Vagina (tissue), 2 donors: ENCODE results near the gene PRKCE. TPM values are rescaled to one million over a fixed set of nuclear protein-coding genes. Genes with fewer than 3 reads are reported as not detected.

ENCODE experiments used
- DNase-seq, 2 donors: peaks; one replicate each; pipeline ENCODE4 v3.0.0-alpha.2; 2017; ENCODE audit errors: extremely low spot score in 2 of 2
- H3K27ac ChIP-seq: fragments of 200-600 bp; sonication (generic); one replicate; pipeline ENCODE4 v1.5.1; 2019
- H3K27me3 ChIP-seq: fragments of 200-600 bp; sonication (generic); one replicate; pipeline ENCODE4 v1.5.1; 2019
- H3K36me3 ChIP-seq, 2 donors: fragments of 200-600 bp; sonication (generic); one replicate each; pipeline ENCODE4 v1.5.1; 2017 to 2019
- H3K4me1 ChIP-seq: fragments of 200-600 bp; sonication (generic); one replicate; pipeline ENCODE4 v1.5.1; 2019
- H3K4me3 ChIP-seq, 2 donors: fragments of 200-600 bp; sonication (generic); 1 replicate in 1 of 2; 2 replicates in 1 of 2; pipeline ENCODE4 v1.5.1; 2016 to 2019
- H3K9me3 ChIP-seq: fragments of 200-600 bp; sonication (generic); one replicate; pipeline ENCODE4 v1.5.1; 2019
- CTCF ChIP-seq, 3 experiments: fragments of 450-650 bp in 2 of 3; fragments of 200-600 bp in 1 of 3; sonication (generic) in 1 of 3; IDR thresholded peaks; one replicate each; pipeline ENCODE4 v1.5.1; 2017 to 2019; ENCODE audit warnings: antibody characterized with exemption in 3 of 3, mild to moderate bottlenecking in 2 of 3, moderate library complexity in 2 of 3
- POLR2A ChIP-seq, 2 donors: fragments of 450-650 bp; IDR thresholded peaks; one replicate each; pipeline ENCODE4 v1.6.1; 2017; ENCODE audit warnings: antibody characterized with exemption in 2 of 2, mild to moderate bottlenecking in 2 of 2, moderate library complexity in 2 of 2
- POLR2AphosphoS5 ChIP-seq, 2 donors: sonication (generic); formaldehyde crosslinking; IDR thresholded peaks; one replicate each; pipeline ENCODE4 v1.9.0; 2017; ENCODE audit warnings: antibody characterized with exemption in 2 of 2, mild to moderate bottlenecking in 2 of 2, low read depth in 1 of 2; ENCODE audit not compliant: insufficient read depth in 1 of 2
- intact Hi-C: fragments of 100-400 bp; cut with DNase I; formaldehyde crosslinking; loops from one replicate; pipeline ENCODE4 v1.15.1; 2023
- total RNA-seq: library from RNA; depleted of rRNA; stranded (reverse); fragments of >200 nt; gene quantifications from one replicate; pipeline ENCODE4 v1.2.3, GENCODE V29; 2016

PRKCE gene
- total RNA-seq, 1 donor from 2014 or later = 11.8 TPM

- no peaks in the 10 kb centered on the region for H3K36me3 ChIP-seq
- H3K4me3 ChIP-seq = no peak overlapping the region
- no peak for DNase-seq
- intact Hi-C loops = no loop called here
- TF ChIP-seq POLR2AphosphoS5 (IDR thresholded peaks at IDR 0.05; ENCODE audit: insufficient read depth in 1 of 2, low read depth in 1 of 2) = no peak
- no peak for TF ChIP-seq CTCF (IDR thresholded peaks at IDR 0.05)
- no peak for TF ChIP-seq POLR2A (IDR thresholded peaks at IDR 0.05)
- no peaks in the 10 kb centered on the region for H3K27me3 ChIP-seq
- no peaks in the 10 kb centered on the region for H3K9me3 ChIP-seq
- H3K27ac ChIP-seq = no peak overlapping the region
- H3K4me1 ChIP-seq = peaks cover 20% of the 10 kb centered on the region
These were observed 493.5 kb downstream of the PRKCE start for GRCh38 chr2:46145017-46145416.

GRCh38 chr2:46145840-46146239 is 494.4 kb downstream of the PRKCE start:
- TF ChIP-seq POLR2A (IDR thresholded peaks at IDR 0.05) (no peak), CTCF (IDR thresholded peaks at IDR 0.05) (no peak), POLR2AphosphoS5 (IDR thresholded peaks at IDR 0.05; ENCODE audit: insufficient read depth in 1 of 2, low read depth in 1 of 2) (no peak)
- intact Hi-C loops = no loop called here
- Histone ChIP-seq H3K27ac (no peak overlapping the region), H3K4me1 (peaks cover 20% of the 10 kb centered on the region), H3K36me3 (no peaks in the 10 kb centered on the region), H3K27me3 (no peaks in the 10 kb centered on the region), H3K9me3 (no peaks in the 10 kb centered on the region), H3K4me3 (no peak overlapping the region)
- DNase-seq = no peak

- TF ChIP-seq POLR2A (IDR thresholded peaks at IDR 0.05) (no peak), CTCF (IDR thresholded peaks at IDR 0.05) (no peak), POLR2AphosphoS5 (IDR thresholded peaks at IDR 0.05; ENCODE audit: insufficient read depth in 1 of 2, low read depth in 1 of 2) (no peak)
- no peaks in the 10 kb centered on the region for H3K36me3 ChIP-seq
- no peaks in the 10 kb centered on the region for H3K27me3 ChIP-seq
- intact Hi-C loops = no loop called here
- H3K4me3 ChIP-seq = no peak overlapping the region
- no peak for DNase-seq
- H3K27ac ChIP-seq = no peak overlapping the region
- H3K9me3 ChIP-seq = no peaks in the 10 kb centered on the region
- peaks cover 20% of the 10 kb centered on the region for H3K4me1 ChIP-seq
These were observed 495.5 kb downstream of the PRKCE start for GRCh38 chr2:46146866-46147502.

- H3K4me3 ChIP-seq = no peak overlapping the region
- H3K4me1 ChIP-seq = peaks cover 12% of the 10 kb centered on the region
- H3K36me3 ChIP-seq = no peaks in the 10 kb centered on the region
- H3K27me3 ChIP-seq = no peaks in the 10 kb centered on the region
- H3K9me3 ChIP-seq = no peaks in the 10 kb centered on the region
- DNase-seq = no peak
- intact Hi-C loops = no loop called here
- TF ChIP-seq POLR2A (IDR thresholded peaks at IDR 0.05) (no peak), CTCF (IDR thresholded peaks at IDR 0.05) (no peak), POLR2AphosphoS5 (IDR thresholded peaks at IDR 0.05; ENCODE audit: insufficient read depth in 1 of 2, low read depth in 1 of 2) (no peak)
- H3K27ac ChIP-seq = no peak overlapping the region
These were observed 496.3 kb downstream of the PRKCE start for GRCh38 chr2:46147626-46148368.

GRCh38 chr2:46148369-46148736 is 496.9 kb downstream of the PRKCE start:
- no peaks in the 10 kb centered on the region for H3K36me3 ChIP-seq
- no peak overlapping the region for H3K4me3 ChIP-seq
- intact Hi-C loops = no loop called here

More at GRCh38 chr2:46148369-46148736, 496.9 kb downstream of the PRKCE start:
- DNase-seq = no peak
- no peaks in the 10 kb centered on the region for H3K27me3 ChIP-seq
- H3K9me3 ChIP-seq = no peaks in the 10 kb centered on the region
- TF ChIP-seq CTCF (IDR thresholded peaks at IDR 0.05) (no peak), POLR2AphosphoS5 (IDR thresholded peaks at IDR 0.05; ENCODE audit: insufficient read depth in 1 of 2, low read depth in 1 of 2) (no peak), POLR2A (IDR thresholded peaks at IDR 0.05) (no peak)
- peaks cover 6% of the 10 kb centered on the region for H3K4me1 ChIP-seq
- no peak overlapping the region for H3K27ac ChIP-seq
